HCEC 1CT (cell line): ENCODE measurements around the gene CCDC77.

Source experiments
- DNase-seq: peaks from one replicate; pipeline ENCODE4 v3.0.0-alpha.2; 2017

The CCDC77 gene

GRCh38 chr12:482061-482460 is 80.6 kb downstream of the CCDC77 start:
- no peak for DNase-seq

- no peak for DNase-seq
Measured at GRCh38 chr12:484096-484495, 82.7 kb downstream of the CCDC77 start.

GRCh38 chr12:490260-490659 is 88.8 kb downstream of the CCDC77 start:
- DNase-seq, result no peak
